ENCODE data around the gene PDCD10.

PDCD10 gene

GRCh38 chr3:167735233-167736138 lies 794 bp upstream of the PDCD10 start, which contains the start of gene SERPINI1 (continued):
- TF ChIP-seq ZNF529 (tag by site-specific recombination; IDR thresholded peaks at IDR 0.05; ENCODE audit: insufficient replicate concordance) (no peak), ZNF596 (tag by site-specific recombination; IDR thresholded peaks at IDR 0.05) (no peak), ZNF670 (tag by site-specific recombination; IDR thresholded peaks at IDR 0.05; ENCODE audit: low read depth) (no peak), ZNF341 (tag by site-specific recombination; IDR thresholded peaks at IDR 0.05; ENCODE audit: low read depth) (peak; percentile 99), ZNF202 (tag by site-specific recombination; IDR thresholded peaks at IDR 0.05; ENCODE audit: borderline replicate concordance) (no peak), PATZ1 (tag by site-specific recombination; IDR thresholded peaks at IDR 0.05) (peak; percentile 90), ZNF2 (tag by site-specific recombination; IDR thresholded peaks at IDR 0.05) (no peak; the same call in 1 of the 2 replicates), ZSCAN5A (tag by site-specific recombination; IDR thresholded peaks at IDR 0.05) (no peak), ZIC2 (tag by site-specific recombination; IDR thresholded peaks at IDR 0.05) (peak; percentile 82), ZNF654 (tag by site-specific recombination; IDR thresholded peaks at IDR 0.05; ENCODE audit: low read depth) (no peak), PRDM10 (tag by site-specific recombination; IDR thresholded peaks at IDR 0.05) (peak; percentile 46), ZNF350 (tag by site-specific recombination; IDR thresholded peaks at IDR 0.05) (no peak), ZNF488 (tag by site-specific recombination; IDR thresholded peaks at IDR 0.05) (no peak), ZNF701 (tag by site-specific recombination; IDR thresholded peaks at IDR 0.05) (no peak), ZNF707 (tag by site-specific recombination; IDR thresholded peaks at IDR 0.05) (no peak), ZNF473 (tag by site-specific recombination; IDR thresholded peaks at IDR 0.05) (no peak), HOXC10 (CRISPR knock-in tag; IDR thresholded peaks at IDR 0.05) (no peak), ZNF302 (tag by site-specific recombination; IDR thresholded peaks at IDR 0.05; ENCODE audit: low read depth) (no peak), ZNF175 (tag by site-specific recombination; IDR thresholded peaks at IDR 0.05) (no peak), ZNF521 (tag by site-specific recombination; IDR thresholded peaks at IDR 0.05) (no peak), SCRT2 (tag by site-specific recombination; IDR thresholded peaks at IDR 0.05) (peak; percentile 93), ZNF423 (tag by site-specific recombination; IDR thresholded peaks at IDR 0.05) (no peak), ZNF610 (tag by site-specific recombination; IDR thresholded peaks at IDR 0.05; ENCODE audit: borderline replicate concordance) (no peak), ZNF280D (tag by site-specific recombination; IDR thresholded peaks at IDR 0.05) (no peak), ZNF561 (tag by site-specific recombination; IDR thresholded peaks at IDR 0.05; ENCODE audit: borderline replicate concordance) (no peak; the same call in 1 of the 2 replicates), KLF10 (tag by site-specific recombination; IDR thresholded peaks at IDR 0.05) (no peak; the same call in 1 of the 2 replicates), ZNF658 (tag by site-specific recombination; IDR thresholded peaks at IDR 0.05) (no peak), ZSCAN16 (tag by site-specific recombination; IDR thresholded peaks at IDR 0.05) (no peak), TRIM28 (IDR thresholded peaks at IDR 0.05; ENCODE audit: borderline replicate concordance, low read length) (peak; percentile 78), ZNF169 (tag by site-specific recombination; IDR thresholded peaks at IDR 0.05) (no peak)
